K562 (cell line): Measurements from ENCODE around the gene MCCD1. TPM values are rescaled to one million over a fixed set of nuclear protein-coding genes. Genes with fewer than 3 reads are reported as not detected.

ENCODE experiments used
- ARID3B ChIP-seq: fragments of 250-450 bp; sonication (Bioruptor Pico); IDR thresholded peaks from 2 replicates; pipeline ENCODE4 v1.4.0; 2020; ENCODE audit warnings: borderline replicate concordance
- ESRRB ChIP-seq: fragments of 250-450 bp; sonication (Bioruptor Pico); IDR thresholded peaks from 2 replicates; pipeline ENCODE4 v1.5.0; 2020; ENCODE audit warnings: mild to moderate bottlenecking, moderate library complexity, borderline replicate concordance
- HIVEP1 ChIP-seq: fragments of 250-450 bp; sonication (Bioruptor Pico); IDR thresholded peaks from 2 replicates; pipeline ENCODE4 v1.4.0; 2020; ENCODE audit warnings: mild to moderate bottlenecking
- HNRNPLL ChIP-seq: fragments of 200-400 bp; formaldehyde crosslinking; IDR thresholded peaks from 2 replicates; pipeline ENCODE4 v1.6.1; 2017; ENCODE audit warnings: low read length, low read depth, mild to moderate bottlenecking; ENCODE audit not compliant: poor library complexity, severe bottlenecking
- KDM5B ChIP-seq: fragments of 200-600 bp; sonication (generic); IDR thresholded peaks from 2 replicates; pipeline ENCODE4 v1.6.1; 2012; ENCODE audit warnings: low read depth, mild to moderate bottlenecking, moderate library complexity, low read length, control low read depth, inconsistent platforms; ENCODE audit not compliant: insufficient replicate concordance
- KLF1 ChIP-seq: fragments of 450-650 bp; IDR thresholded peaks from 2 replicates; pipeline ENCODE4 v1.6.1; 2016; ENCODE audit warnings: missing genetic modification characterization, missing compliant biosample characterization
- NCOR1 ChIP-seq: fragments of 450-650 bp; IDR thresholded peaks from 2 replicates; pipeline ENCODE4 v1.6.1; 2016; ENCODE audit warnings: mild to moderate bottlenecking, moderate library complexity
- PTTG1 ChIP-seq: fragments of 450-650 bp; IDR thresholded peaks from 2 replicates; pipeline ENCODE4 v1.6.1; 2016; ENCODE audit warnings: low read depth, mild to moderate bottlenecking, missing genetic modification characterization, missing compliant biosample characterization
- RBM14 ChIP-seq: fragments of 200-400 bp; formaldehyde crosslinking; IDR thresholded peaks from 2 replicates; pipeline ENCODE4 v1.6.1; 2018; ENCODE audit warnings: low read depth, mild to moderate bottlenecking, low read length, moderate library complexity, borderline replicate concordance; ENCODE audit not compliant: insufficient read depth
- TSHZ1 ChIP-seq: fragments of 250-450 bp; sonication (Bioruptor Pico); IDR thresholded peaks from 2 replicates; pipeline ENCODE4 v1.4.0; 2020; ENCODE audit warnings: mild to moderate bottlenecking, moderate library complexity
- ZNF124 ChIP-seq: sonication (generic); formaldehyde crosslinking; IDR thresholded peaks from 2 replicates; pipeline ENCODE4 v1.8.1; 2022; ENCODE audit warnings: missing genetic modification reagents
- ZNF146 ChIP-seq: IDR thresholded peaks from one replicate; pipeline ENCODE4 v1.6.1; 2018; ENCODE audit warnings: missing compliant biosample characterization; ENCODE audit not compliant: unreplicated experiment
- ZNF263 ChIP-seq: sonication (generic); formaldehyde crosslinking; IDR thresholded peaks from 2 replicates; pipeline ENCODE4 v1.8.0; 2022; ENCODE audit warnings: mild to moderate bottlenecking, missing genetic modification reagents, borderline replicate concordance
- ZNF408 ChIP-seq: fragments of 250-450 bp; sonication (Bioruptor Pico); IDR thresholded peaks from 2 replicates; pipeline ENCODE4 v1.4.0; 2020; ENCODE audit warnings: low read depth, mild to moderate bottlenecking, moderate library complexity
- ZNF655 ChIP-seq: fragments of 250-450 bp; sonication (Bioruptor Pico); IDR thresholded peaks from 2 replicates; pipeline ENCODE4 v1.5.0; 2021
- polyA plus RNA-seq, 8 experiments: library from polyadenylated mRNA; depleted of rRNA in 4 of 8; stranded (reverse) in 5 of 8; unstranded in 3 of 8; fragments of >200 nt; fragmentation: Nextera tagmentation in 2 of 8; fragmentation: Illumina TruSeq in 1 of 8; extraction: Ambion mirVana in 2 of 8; extraction: Trizol in 1 of 8; gene quantifications; 2 replicates each; pipeline versions ENCODE4 v1.2.1 to v1.2.3, GENCODE V29; 2011 to 2014; ENCODE audit warnings: inconsistent platforms in 1 of 8, missing spikeins in 1 of 8
- total RNA-seq, 7 experiments: library from RNA; depleted of rRNA in 6 of 7; stranded (reverse); fragments of >200 nt in 6 of 7; fragmentation: Illumina TruSeq in 2 of 7; extraction: Trizol in 2 of 7; gene quantifications; 2 replicates each; pipeline versions ENCODE4 v1.2.1 to v1.2.3, GENCODE V29; 2011 to 2021; ENCODE audit warnings: low replicate concordance in 1 of 7
- TF ChIP-seq, protein P1 (sequence below): fragments of 450-650 bp; IDR thresholded peaks from 2 replicates; pipeline ENCODE4 v1.6.1; 2017; ENCODE audit warnings: mild to moderate bottlenecking, moderate library complexity

Gene MCCD1
- total and polyA plus RNA-seq, 9 of the 15 experiments (the other 6 are each of a cell fraction or from before 2014, with no cell fraction given): not detected

- TF ChIP-seq ZNF655 (CRISPR knock-in tag) (no peak), HIVEP1 (no peak), NCOR1 (no peak), PTTG1 (no peak), RBM14 (no peak), KLF1 (tag) (no peak), KDM5B (no peak), ZNF124 (no peak), ESRRB (CRISPR knock-in tag) (no peak), ZNF263 (no peak; the same call in 1 of the 2 replicates), ARID3B (CRISPR knock-in tag) (no peak), ZNF408 (CRISPR knock-in tag) (no peak), ZNF146 (CRISPR knock-in tag) (no peak), TSHZ1 (no peak), HNRNPLL (no peak)
- TF ChIP-seq, protein P1, sequence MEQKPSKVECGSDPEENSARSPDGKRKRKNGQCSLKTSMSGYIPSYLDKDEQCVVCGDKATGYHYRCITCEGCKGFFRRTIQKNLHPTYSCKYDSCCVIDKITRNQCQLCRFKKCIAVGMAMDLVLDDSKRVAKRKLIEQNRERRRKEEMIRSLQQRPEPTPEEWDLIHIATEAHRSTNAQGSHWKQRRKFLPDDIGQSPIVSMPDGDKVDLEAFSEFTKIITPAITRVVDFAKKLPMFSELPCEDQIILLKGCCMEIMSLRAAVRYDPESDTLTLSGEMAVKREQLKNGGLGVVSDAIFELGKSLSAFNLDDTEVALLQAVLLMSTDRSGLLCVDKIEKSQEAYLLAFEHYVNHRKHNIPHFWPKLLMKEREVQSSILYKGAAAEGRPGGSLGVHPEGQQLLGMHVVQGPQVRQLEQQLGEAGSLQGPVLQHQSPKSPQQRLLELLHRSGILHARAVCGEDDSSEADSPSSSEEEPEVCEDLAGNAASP: no peak
Measured at GRCh38 chr6:31532644-31533454, 4.1 kb downstream of the MCCD1 start (continued).
